Measurements from ENCODE around the gene LRRC61. TPM values are rescaled to one million over a fixed set of nuclear protein-coding genes. Genes with fewer than 3 reads are reported as not detected.

The LRRC61 gene
- total RNA-seq, 1 donor from 2014 or later, result 26.3 TPM

DNA sequence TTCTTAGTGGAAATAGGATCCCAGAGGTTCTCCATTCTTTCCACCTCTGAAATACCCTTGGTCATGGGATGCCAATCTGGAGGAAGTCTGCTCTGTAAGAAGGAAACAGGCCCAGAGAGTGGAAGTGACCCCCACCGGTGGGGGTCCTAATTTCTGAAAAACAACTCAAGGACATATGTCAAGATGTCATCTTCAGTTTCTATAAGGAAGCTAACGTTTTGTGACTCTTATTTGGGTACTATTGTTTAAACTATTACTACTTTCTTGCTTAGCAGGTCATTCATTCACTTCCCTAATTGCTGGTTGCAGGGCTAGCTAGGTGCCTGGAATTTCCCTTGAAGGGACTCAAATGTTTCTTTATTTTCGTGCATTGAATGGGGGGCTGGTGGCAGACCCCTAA lies 54.0 kb downstream of the LRRC61 start:
- no peak for TF ChIP-seq CTCF (conservative IDR thresholded peaks at IDR 0.05)
- no peaks in the 10 kb centered on the region for H3K27me3 Mint-ChIP-seq (ENCODE audit: low read depth)
- DNase-seq (ENCODE audit: low read depth, low spot score), result no peak
- peak overlapping the region; percentile 89 for H3K4me3 Mint-ChIP-seq
- H3K4me1 Mint-ChIP-seq, result peaks cover 59% of the 10 kb centered on the region
- peak overlapping the region; percentile 96 for H3K27ac Mint-ChIP-seq (ENCODE audit: unreplicated experiment)
- H3K9me3 Mint-ChIP-seq, result no peaks in the 10 kb centered on the region
- H3K36me3 Mint-ChIP-seq (ENCODE audit: low read depth), result peaks cover 9% of the 10 kb centered on the region

DNA sequence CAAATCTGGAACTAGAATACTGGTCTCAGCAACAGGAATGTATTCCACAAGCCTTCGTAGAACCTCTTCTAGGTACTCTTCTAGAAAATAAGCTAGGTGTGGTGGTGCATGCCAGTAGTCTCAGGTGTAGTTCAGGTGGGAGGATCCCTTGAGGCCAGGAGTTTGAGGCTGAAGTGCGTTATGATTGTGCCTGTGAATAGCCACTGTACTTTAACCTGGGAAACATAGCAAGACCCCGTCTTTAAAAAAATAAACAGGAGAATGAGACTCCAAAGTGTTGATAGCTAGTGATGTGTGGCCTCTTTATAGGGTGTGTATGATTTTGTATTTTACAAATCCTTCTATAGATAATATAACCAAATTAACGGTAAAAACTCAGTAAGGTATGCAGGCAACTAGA lies 54.5 kb downstream of the LRRC61 start:
- H3K36me3 Mint-ChIP-seq (ENCODE audit: low read depth), result peaks cover 9% of the 10 kb centered on the region

DNA sequence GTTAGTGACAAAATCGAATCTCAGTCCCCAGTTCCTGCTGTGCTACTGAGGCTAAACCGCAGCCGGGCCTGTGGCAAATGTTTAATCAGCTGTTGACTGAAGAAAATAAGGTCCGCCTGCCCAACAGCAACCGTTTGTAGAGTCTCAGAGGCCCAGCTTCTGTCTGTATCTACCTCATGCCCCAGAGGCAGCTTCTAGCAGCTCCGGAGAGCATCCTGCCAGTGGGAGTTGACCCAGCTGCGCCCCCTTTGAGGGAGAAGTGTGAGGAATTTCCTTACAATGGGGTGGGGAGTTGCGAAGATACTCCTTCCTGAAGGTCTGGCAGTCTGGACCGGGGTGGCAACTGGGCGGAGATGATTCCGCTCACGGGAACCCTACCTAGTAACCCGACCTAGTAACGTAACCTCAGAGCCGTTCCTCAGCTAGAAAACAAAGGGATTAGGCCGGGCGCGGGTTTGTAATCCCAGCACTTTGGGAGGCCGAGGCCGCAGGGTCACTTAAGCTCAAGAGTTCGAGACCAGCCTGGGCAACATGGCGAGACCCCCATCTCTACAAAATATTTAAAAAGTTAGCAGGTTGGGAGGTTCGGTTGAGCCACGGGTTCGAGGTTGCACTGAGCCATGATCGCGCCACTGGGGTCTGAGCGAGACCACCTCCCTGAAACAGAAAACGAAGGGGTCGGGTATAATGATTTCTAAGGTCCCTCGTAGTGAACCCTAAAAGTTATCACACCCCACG lies 55.1 kb downstream of the LRRC61 start:
- Mint-ChIP-seq H3K9me3 (no peaks in the 10 kb centered on the region), H3K4me1 (peaks cover 69% of the 10 kb centered on the region), H3K4me3 (peak overlapping the region; percentile 89), H3K36me3 (ENCODE audit: low read depth) (peaks cover 9% of the 10 kb centered on the region), H3K27ac (ENCODE audit: unreplicated experiment) (peak overlapping the region; percentile 96), H3K27me3 (ENCODE audit: low read depth) (no peaks in the 10 kb centered on the region)
- peak; percentile 55 for DNase-seq (ENCODE audit: low read depth, low spot score)
- TF ChIP-seq CTCF (conservative IDR thresholded peaks at IDR 0.05), result peak; percentile 31

More for the DNA sequence above, 54.5 kb downstream of the LRRC61 start:
- peak overlapping the region; percentile 96 for H3K27ac Mint-ChIP-seq (ENCODE audit: unreplicated experiment)
- DNase-seq (ENCODE audit: low read depth, low spot score), result no peak
- H3K27me3 Mint-ChIP-seq (ENCODE audit: low read depth), result no peaks in the 10 kb centered on the region
- H3K4me3 Mint-ChIP-seq, result peak overlapping the region; percentile 89
- no peaks in the 10 kb centered on the region for H3K9me3 Mint-ChIP-seq
- peaks cover 63% of the 10 kb centered on the region for H3K4me1 Mint-ChIP-seq
- TF ChIP-seq CTCF (conservative IDR thresholded peaks at IDR 0.05), result no peak

DNA sequence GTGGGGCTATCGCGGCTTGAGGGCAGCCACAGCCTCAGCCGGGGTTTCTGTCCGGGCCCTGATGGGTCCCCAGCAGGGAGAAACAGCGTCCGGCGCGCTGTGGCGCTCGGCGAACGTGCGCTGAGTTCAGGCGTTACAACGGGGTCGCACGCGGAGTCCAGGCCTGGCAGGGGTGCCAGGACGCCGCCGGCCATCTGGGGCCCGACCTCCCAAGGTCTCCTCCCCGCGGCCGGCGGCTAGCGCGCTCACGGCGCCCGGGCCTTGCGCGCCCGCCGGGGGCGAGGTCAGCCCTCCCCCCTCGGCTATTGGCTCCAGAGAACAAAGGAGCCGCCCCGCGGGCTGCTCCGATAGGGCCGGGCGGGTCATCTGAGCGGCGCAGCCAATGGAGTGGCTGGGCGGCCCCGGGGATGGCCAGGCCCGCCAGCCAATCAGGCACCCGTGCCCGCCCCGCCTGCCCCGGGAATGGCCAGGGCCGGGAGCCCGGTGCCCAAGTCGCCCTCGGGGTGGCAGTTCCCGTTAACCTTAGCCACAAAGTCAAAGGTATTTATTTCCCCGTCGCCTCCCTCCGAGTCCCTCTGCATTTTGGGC lies 55.8 kb downstream of the LRRC61 start, which contains the start of gene ZNF775:
Gene ZNF775 (plus strand): TSS at position 478 of the 588 bp plus-strand sequence. CDS start 9,141 bp downstream, outside the sequence.
- peak; percentile 85 for DNase-seq (ENCODE audit: low read depth, low spot score)
- H3K36me3 Mint-ChIP-seq (ENCODE audit: low read depth), result peaks cover 4% of the 10 kb centered on the region
- H3K27me3 Mint-ChIP-seq (ENCODE audit: low read depth), result no peaks in the 10 kb centered on the region
- peaks cover 70% of the 10 kb centered on the region for H3K4me1 Mint-ChIP-seq
- peak within 1 kb of the TSS; percentile 99 for H3K4me3 Mint-ChIP-seq
- no peaks in the 10 kb centered on the region for H3K9me3 Mint-ChIP-seq
- TF ChIP-seq CTCF (conservative IDR thresholded peaks at IDR 0.05), result no peak
- H3K27ac Mint-ChIP-seq (ENCODE audit: unreplicated experiment), result peak within 1 kb of the TSS; percentile 98

GRCh38 chr7:150379441-150380379 lies 56.6 kb downstream of the LRRC61 start:
- Mint-ChIP-seq H3K4me1 (peaks cover 74% of the 10 kb centered on the region), H3K4me3 (peak overlapping the region; percentile 99), H3K27me3 (ENCODE audit: low read depth) (no peaks in the 10 kb centered on the region), H3K9me3 (no peaks in the 10 kb centered on the region), H3K27ac (ENCODE audit: unreplicated experiment) (peak overlapping the region; percentile 98), H3K36me3 (ENCODE audit: low read depth) (no peaks in the 10 kb centered on the region)
- DNase-seq (ENCODE audit: low read depth, low spot score), result peak; percentile 43
- TF ChIP-seq CTCF (conservative IDR thresholded peaks at IDR 0.05), result no peak

Measured in neural crest cell (in vitro differentiated cells).